ENCODE data around the gene IWS1.
"Not testable (repeated sequence)": the region's sequence is repeated elsewhere in the genome, so short reads cannot be mapped to it uniquely, and the experiment has no call there.

Gene IWS1

GRCh38 chr2:127453392-127454171 lies 72.7 kb downstream of the IWS1 start:
- DNase-seq: no peak

DNA sequence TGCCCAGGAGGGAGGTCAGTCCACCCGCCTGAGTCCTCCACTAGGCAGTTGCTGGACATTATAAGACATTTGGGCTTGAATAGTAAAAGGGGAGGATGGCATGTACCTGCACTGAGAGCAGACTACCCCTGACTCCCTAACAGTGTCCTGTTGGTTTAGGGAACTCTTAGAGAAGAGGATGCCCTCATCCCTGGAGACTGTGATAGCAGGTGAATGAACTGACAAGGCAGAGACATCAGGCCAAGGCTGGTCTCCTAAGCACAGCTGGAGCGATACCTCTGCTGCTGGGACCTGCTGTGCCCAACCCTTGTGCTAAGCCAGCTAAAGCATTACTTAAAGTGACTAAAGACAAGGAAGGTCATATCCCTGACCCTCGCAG lies 73.3 kb downstream of the IWS1 start:
- DNase-seq: no peak

GRCh38 chr2:127452423-127452822 lies 73.9 kb downstream of the IWS1 start:
- DNase-seq: not testable (repeated sequence)

DNA sequence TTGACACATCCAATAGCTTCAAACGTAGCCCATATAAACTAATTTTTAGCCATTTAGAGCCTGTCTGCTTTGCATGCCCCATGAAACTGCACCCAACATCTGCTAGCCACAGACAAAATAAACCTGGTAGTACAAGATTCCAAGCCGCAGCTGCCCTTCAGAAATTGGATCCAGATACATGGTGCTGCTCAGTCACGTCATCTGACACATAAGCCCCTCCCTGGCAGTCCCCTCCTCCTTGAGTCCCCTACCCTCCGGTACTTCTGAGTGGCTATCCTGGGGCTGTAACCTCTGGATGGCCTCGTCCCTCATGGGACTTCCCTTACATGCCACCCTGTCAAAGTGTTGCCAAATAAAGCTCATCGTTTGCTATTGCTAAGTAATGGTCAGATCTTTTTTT lies 74.3 kb downstream of the IWS1 start:
- no peak for DNase-seq

DNA sequence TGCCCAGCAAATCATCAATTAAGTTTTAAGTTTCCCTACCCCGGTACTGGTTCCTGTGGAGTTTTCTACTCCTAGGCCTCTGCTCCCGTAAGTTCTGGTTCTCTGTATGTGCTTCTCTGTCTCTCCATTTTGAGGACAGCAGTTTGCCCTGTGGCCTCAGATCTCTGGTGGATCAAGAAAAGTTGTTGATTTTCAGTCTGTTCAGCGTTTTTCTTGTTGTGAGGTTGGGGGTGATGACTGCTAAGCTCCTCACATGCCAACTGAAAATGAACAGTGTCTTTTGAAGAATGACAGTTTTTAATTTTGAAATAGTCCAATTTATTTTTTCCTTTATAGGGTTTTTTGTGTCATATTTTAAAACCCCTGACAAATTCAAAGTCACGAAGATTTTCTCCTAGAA lies 76.4 kb downstream of the IWS1 start:
- DNase-seq: no peak

DNA sequence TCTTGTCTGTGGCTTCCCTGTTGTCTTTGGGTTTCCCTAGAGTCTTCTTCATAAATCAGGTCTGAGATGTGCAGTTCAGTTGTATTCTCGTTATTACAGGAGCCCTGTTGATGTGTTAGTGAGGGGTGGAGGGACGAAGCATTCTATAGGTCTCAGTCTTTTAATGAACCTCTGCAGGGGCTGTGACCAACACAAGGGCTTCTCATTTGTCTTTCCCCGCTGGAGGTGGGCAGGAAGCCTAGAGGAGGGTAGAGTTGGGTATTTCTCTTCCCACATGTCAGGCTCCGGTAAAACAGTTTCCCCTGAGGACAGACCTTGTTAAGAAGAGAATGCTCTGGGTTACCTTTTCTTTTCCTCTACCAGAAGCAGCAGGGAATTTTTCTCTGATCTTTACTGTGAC lies 76.9 kb downstream of the IWS1 start:
- no peak for DNase-seq

DNA sequence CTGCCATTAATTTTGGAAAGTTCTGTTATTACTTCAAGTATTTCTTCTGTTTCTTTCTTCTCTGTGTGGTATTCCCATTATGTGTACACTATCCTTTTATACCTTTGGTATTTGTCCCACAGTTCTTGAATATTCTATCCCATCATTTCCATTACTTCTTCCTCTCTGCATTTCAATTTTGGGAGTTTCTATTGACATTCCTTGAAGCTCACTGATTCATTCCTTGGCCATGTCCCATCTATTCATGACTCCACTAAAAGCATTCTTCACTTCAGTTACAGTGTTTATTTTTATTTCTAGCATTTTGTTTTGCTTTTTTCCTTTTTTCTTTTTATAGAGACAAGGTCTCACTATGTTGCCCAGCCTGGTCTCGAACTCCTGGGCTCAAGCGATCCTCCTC lies 77.8 kb downstream of the IWS1 start:
- DNase-seq: no peak

- DNase-seq: no peak
Observed at GRCh38 chr2:127439343-127439742, 86.9 kb downstream of the IWS1 start.

DNA sequence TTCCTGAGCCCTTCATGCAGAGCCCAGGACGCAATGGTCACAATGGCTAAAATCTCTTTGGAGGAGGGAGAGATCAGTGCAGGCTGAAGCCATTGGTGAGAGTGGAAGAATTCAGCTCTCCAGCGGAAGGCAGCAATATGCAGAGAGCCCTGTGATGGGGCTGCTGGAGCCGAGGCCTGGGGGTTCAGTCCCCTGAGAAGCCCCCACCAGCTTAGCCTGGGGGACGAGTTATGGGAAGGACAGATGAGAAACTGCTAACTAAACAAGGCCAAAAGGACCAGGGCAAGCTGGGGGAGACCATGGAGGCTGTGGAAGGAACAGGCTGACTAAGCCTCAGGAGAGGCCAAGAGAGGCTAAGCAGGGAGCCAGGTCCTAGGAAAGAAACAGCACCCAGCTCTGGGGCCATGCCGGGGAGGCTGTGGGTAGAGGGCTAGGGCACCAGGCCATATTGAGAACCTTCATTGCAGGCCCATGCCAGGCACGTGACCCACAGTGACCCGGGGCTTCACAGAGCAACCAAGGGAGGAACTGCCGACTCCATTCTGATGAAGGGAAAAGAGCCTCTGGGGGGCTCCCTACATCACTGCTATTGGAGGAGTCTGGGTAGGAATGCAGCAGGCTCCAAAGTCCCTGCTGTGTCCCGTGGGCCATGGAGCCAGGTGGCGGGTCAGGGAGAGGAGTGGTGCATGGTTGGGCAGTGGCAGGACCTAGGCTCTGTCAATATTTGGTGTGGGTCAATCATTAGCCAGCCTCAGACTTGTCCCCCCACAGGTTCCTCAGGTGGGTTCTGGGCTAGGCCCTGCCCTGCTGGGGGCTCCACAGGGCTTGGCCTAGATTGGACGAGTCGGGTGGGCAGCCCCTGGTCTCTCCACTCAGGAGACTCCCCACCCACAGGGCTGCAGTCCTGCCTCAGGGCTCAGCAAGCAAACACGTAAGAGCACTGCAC lies 88.2 kb downstream of the IWS1 start:
- no peak for DNase-seq

- DNase-seq: no peak
Observed at GRCh38 chr2:127437056-127437455, 89.2 kb downstream of the IWS1 start.

- no peak for DNase-seq
Observed at GRCh38 chr2:127434515-127434914, 91.8 kb downstream of the IWS1 start.

GRCh38 chr2:127431408-127432023 lies 94.8 kb downstream of the IWS1 start:
- no peak for DNase-seq
